Mucosa of descending colon (tissue), 3 donors: Measurements from ENCODE around the gene LSG1. TPM values are rescaled to one million over a fixed set of nuclear protein-coding genes. Genes with fewer than 3 reads are reported as not detected.
"Not testable (repeated sequence)": the region's sequence is repeated elsewhere in the genome, so short reads cannot be mapped to it uniquely, and the experiment has no call there.

Experiments
- ATAC-seq: fragments of 200-7000 bp; cut with Tn5 transposase; one replicate; pipeline ENCODE4 v1.9.1; 2020; ENCODE audit warnings: mild to moderate bottlenecking, moderate library complexity
- DNase-seq, 3 donors: peaks; one replicate each; pipeline ENCODE4 v3.0.0-alpha.2; 2020
- H3K36me3 ChIP-seq: fragments of 200-600 bp; one replicate; pipeline ENCODE4 v1.8.0; 2021; ENCODE audit warnings: low read depth, mild to moderate bottlenecking
- H3K4me1 ChIP-seq: fragments of 200-600 bp; one replicate; pipeline ENCODE4 v1.8.0; 2021; ENCODE audit warnings: low read depth, mild to moderate bottlenecking
- H3K4me3 ChIP-seq: fragments of 200-600 bp; one replicate; pipeline ENCODE4 v1.8.0; 2021; ENCODE audit warnings: mild to moderate bottlenecking
- H3K9me3 ChIP-seq: fragments of 200-600 bp; one replicate; pipeline ENCODE4 v1.8.0; 2021; ENCODE audit warnings: mild to moderate bottlenecking
- CTCF ChIP-seq: fragments of 200-600 bp; IDR thresholded peaks from one replicate; pipeline ENCODE4 v1.8.0; 2022; ENCODE audit warnings: antibody characterized with exemption, mild to moderate bottlenecking
- intact Hi-C, 2 donors: fragments of 100-400 bp; cut with DNase I in 1 of 2; cut with micrococcal nuclease in 1 of 2; formaldehyde crosslinking; loops; one replicate each; pipeline versions ENCODE4 v1.11.0 to v1.11.1; 2022; cut with DNase I, micrococcal nuclease
- total RNA-seq, 3 donors: library from RNA; stranded (reverse); fragmentation: NEBNext Ultra II Directional in 2 of 3; extraction: Animal tissue kit (Norgen Biotek cat#: 25700) in 2 of 3; gene quantifications; one replicate each; pipeline versions ENCODE4 v1.2.1 to v1.2.4, GENCODE V29; 2021 to 2023
- donor health status: DM: no; HTN: no; CAD: no; lungs with moderate emphysema.
- donor health status: DM: no; HTN: no; CAD: no.
- donor health status: DM: no; HTN: yes; CAD: no.

The LSG1 gene
- total RNA-seq, 3 donors from 2014 or later = 34.0 to 35.6 (median 35.5) TPM

- Histone ChIP-seq H3K4me3 (no peak overlapping the region), H3K4me1 (peaks cover 10% of the 10 kb centered on the region), H3K36me3 (no peaks in the 10 kb centered on the region), H3K9me3 (no peaks in the 10 kb centered on the region)
- ATAC-seq (no peak), DNase-seq (no peak)
- no peak for TF ChIP-seq CTCF
- intact Hi-C loops = no loop called here
These were observed 40.3 kb downstream of the LSG1 start for GRCh38 chr3:194631696-194632095.

GRCh38 chr3:194630681-194631080 is 41.3 kb downstream of the LSG1 start:
- intact Hi-C loops, H3K36me3 ChIP-seq, DNase-seq, H3K4me1 ChIP-seq, H3K9me3 ChIP-seq, ATAC-seq, H3K4me3 ChIP-seq: not testable (repeated sequence)

- ATAC-seq (no peak), DNase-seq (no peak)
- Histone ChIP-seq H3K4me3 (no peak overlapping the region), H3K36me3 (no peaks in the 10 kb centered on the region), H3K4me1 (peaks cover 8% of the 10 kb centered on the region), H3K9me3 (no peaks in the 10 kb centered on the region)
- intact Hi-C loops = no loop called here
- no peak for TF ChIP-seq CTCF
These were observed 47.0 kb downstream of the LSG1 start for GRCh38 chr3:194624956-194625355.

GRCh38 chr3:194623449-194624290 is 48.3 kb downstream of the LSG1 start:
- no peak for DNase-seq
- no peaks in the 10 kb centered on the region for H3K9me3 ChIP-seq
- no peaks in the 10 kb centered on the region for H3K36me3 ChIP-seq
- no peak overlapping the region for H3K4me3 ChIP-seq
- H3K4me1 ChIP-seq = peaks cover 8% of the 10 kb centered on the region
- intact Hi-C loops = no loop called here
- no peak for ATAC-seq
- TF ChIP-seq CTCF = no peak

- no peak overlapping the region for H3K4me3 ChIP-seq
- no peak for TF ChIP-seq CTCF
- intact Hi-C loops = no loop called here
- no peak for DNase-seq
- ATAC-seq = no peak
- H3K36me3 ChIP-seq = no peaks in the 10 kb centered on the region
- no peaks in the 10 kb centered on the region for H3K9me3 ChIP-seq
- H3K4me1 ChIP-seq = peaks cover 8% of the 10 kb centered on the region
These were observed 49.2 kb downstream of the LSG1 start for GRCh38 chr3:194622621-194623340.

GRCh38 chr3:194621947-194622346 is 50.0 kb downstream of the LSG1 start:
- Histone ChIP-seq H3K36me3 (no peaks in the 10 kb centered on the region), H3K9me3 (no peaks in the 10 kb centered on the region), H3K4me1 (peaks cover 8% of the 10 kb centered on the region), H3K4me3 (no peak overlapping the region)
- no peak for DNase-seq
- TF ChIP-seq CTCF = no peak
- intact Hi-C loops = no loop called here
- ATAC-seq = no peak
